ENCODE results near the gene UBR2. TPM values are rescaled to one million over a fixed set of nuclear protein-coding genes. Genes with fewer than 3 reads are reported as not detected.
"Not testable (repeated sequence)": the region's sequence is repeated elsewhere in the genome, so short reads cannot be mapped to it uniquely, and the experiment has no call there.

Gene UBR2
- polyA plus RNA-seq, 4 donors: 9.0 to 24.2 (median 13.0) TPM

GRCh38 chr6:42562788-42563405 is 932 bp upstream of the UBR2 start:
- H3K27me3 ChIP-seq (ENCODE audit: control insufficient read depth in 3 of 3, insufficient read depth in 3 of 3, low read length in 3 of 3): no peaks in the 10 kb centered on the region
- H3K36me3 ChIP-seq (ENCODE audit: control insufficient read depth in 3 of 3, insufficient read depth in 2 of 3, low read depth in 1 of 3, low read length in 3 of 3): peaks cover 0 to 7% (median 0%) of the 10 kb centered on the region in 3 donors
- DNase-seq (no peak), FAIRE-seq (no peak)
- H3K4me3 ChIP-seq (ENCODE audit: low read depth in 1 of 3, low read length in 3 of 3): no peak overlapping the region
- H3K4me1 ChIP-seq (ENCODE audit: control insufficient read depth in 3 of 3, insufficient read depth in 2 of 3, low read depth in 1 of 3, low read length in 2 of 3): peaks cover 0 to 5% (median 3%) of the 10 kb centered on the region in 3 donors
- 43 to 67% (median 51%) methylated on average over 6 of the region's 6 CpGs for WGBS, 3 donors
- no peaks in the 10 kb centered on the region for H3K9me3 ChIP-seq (ENCODE audit: control insufficient read depth in 2 of 2, insufficient read depth in 1 of 2, low read depth in 1 of 2, low read length in 1 of 2)
- H3K27ac ChIP-seq (ENCODE audit: low read depth in 1 of 3, low read length in 2 of 3): no peak overlapping the region

GRCh38 chr6:42564506-42564825 is 637 bp downstream of the UBR2 start:
- FAIRE-seq: no peak
- peaks cover 0 to 9% (median 5%) of the 10 kb centered on the region in 3 donors for H3K4me1 ChIP-seq (ENCODE audit: control insufficient read depth in 3 of 3, insufficient read depth in 2 of 3, low read depth in 1 of 3, low read length in 2 of 3)
- DNase-seq: peak in 1 of 2 donors; percentile 60

GRCh38 chr6:42565823-42566613 is 2.2 kb downstream of the UBR2 start:
- H3K4me3 ChIP-seq (ENCODE audit: low read depth in 1 of 3, low read length in 3 of 3): peak overlapping the region; percentile 84 to 89 (median 86)
- DNase-seq (peak; percentile 32 to 33), FAIRE-seq (no peak)
- peaks cover 0 to 11% (median 0%) of the 10 kb centered on the region in 3 donors for H3K36me3 ChIP-seq (ENCODE audit: control insufficient read depth in 3 of 3, insufficient read depth in 2 of 3, low read depth in 1 of 3, low read length in 3 of 3)
- H3K27me3 ChIP-seq (ENCODE audit: control insufficient read depth in 3 of 3, insufficient read depth in 3 of 3, low read length in 3 of 3): no peaks in the 10 kb centered on the region
- H3K4me1 ChIP-seq (ENCODE audit: control insufficient read depth in 3 of 3, insufficient read depth in 2 of 3, low read depth in 1 of 3, low read length in 2 of 3): peaks cover 0 to 9% (median 5%) of the 10 kb centered on the region in 3 donors
- H3K27ac ChIP-seq (ENCODE audit: low read depth in 1 of 3, low read length in 2 of 3): peak overlapping the region; percentile 84 to 96 (median 93)
- H3K9me3 ChIP-seq (ENCODE audit: control insufficient read depth in 2 of 2, insufficient read depth in 1 of 2, low read depth in 1 of 2, low read length in 1 of 2): no peaks in the 10 kb centered on the region
- 37 to 55% (median 47%) methylated on average over 15 of the region's 15 CpGs for WGBS, 3 donors

More at GRCh38 chr6:42564506-42564825, 637 bp downstream of the UBR2 start:
- Histone ChIP-seq H3K27ac (ENCODE audit: low read depth in 1 of 3, low read length in 2 of 3) (peak overlapping the region; percentile 91 to 96 (median 93)), H3K36me3 (ENCODE audit: control insufficient read depth in 3 of 3, insufficient read depth in 2 of 3, low read depth in 1 of 3, low read length in 3 of 3) (peaks cover 0 to 7% (median 0%) of the 10 kb centered on the region in 3 donors), H3K27me3 (ENCODE audit: control insufficient read depth in 3 of 3, insufficient read depth in 3 of 3, low read length in 3 of 3) (no peaks in the 10 kb centered on the region), H3K4me3 (ENCODE audit: low read depth in 1 of 3, low read length in 3 of 3) (peak overlapping the region; percentile 84 to 89 (median 86)), H3K9me3 (ENCODE audit: control insufficient read depth in 2 of 2, insufficient read depth in 1 of 2, low read depth in 1 of 2, low read length in 1 of 2) (no peaks in the 10 kb centered on the region)
- WGBS, 3 donors: 0 to 1% (median 0%) methylated on average over 10 to 11 of the region's 11 CpGs

- no peak overlapping the region for H3K4me3 ChIP-seq (ENCODE audit: low read depth in 1 of 3, low read length in 3 of 3)
Observed at GRCh38 chr6:42566614-42567208, 2.9 kb downstream of the UBR2 start.

GRCh38 chr6:42567237-42567636 is 3.4 kb downstream of the UBR2 start:
- not testable (repeated sequence) for H3K4me1 ChIP-seq (ENCODE audit: control insufficient read depth in 3 of 3, insufficient read depth in 2 of 3, low read depth in 1 of 3, low read length in 2 of 3); H3K4me3 ChIP-seq (ENCODE audit: low read depth in 1 of 3, low read length in 3 of 3); FAIRE-seq; H3K27ac ChIP-seq (ENCODE audit: low read depth in 1 of 3, low read length in 2 of 3); H3K9me3 ChIP-seq (ENCODE audit: control insufficient read depth in 2 of 2, insufficient read depth in 1 of 2, low read depth in 1 of 2, low read length in 1 of 2); DNase-seq; H3K27me3 ChIP-seq (ENCODE audit: control insufficient read depth in 3 of 3, insufficient read depth in 3 of 3, low read length in 3 of 3)
- WGBS, 3 donors: 58 to 67% (median 63%) methylated on average over 4 of the region's 4 CpGs
- peaks cover 0 to 11% (median 0%) of the 10 kb centered on the region in 3 donors for H3K36me3 ChIP-seq (ENCODE audit: control insufficient read depth in 3 of 3, insufficient read depth in 2 of 3, low read depth in 1 of 3, low read length in 3 of 3)

More at GRCh38 chr6:42566614-42567208, 2.9 kb downstream of the UBR2 start:
- FAIRE-seq: no peak
- Histone ChIP-seq H3K27me3 (ENCODE audit: control insufficient read depth in 3 of 3, insufficient read depth in 3 of 3, low read length in 3 of 3) (no peaks in the 10 kb centered on the region), H3K4me1 (ENCODE audit: control insufficient read depth in 3 of 3, insufficient read depth in 2 of 3, low read depth in 1 of 3, low read length in 2 of 3) (peaks cover 0 to 9% (median 5%) of the 10 kb centered on the region in 3 donors), H3K9me3 (ENCODE audit: control insufficient read depth in 2 of 2, insufficient read depth in 1 of 2, low read depth in 1 of 2, low read length in 1 of 2) (no peaks in the 10 kb centered on the region), H3K36me3 (ENCODE audit: control insufficient read depth in 3 of 3, insufficient read depth in 2 of 3, low read depth in 1 of 3, low read length in 3 of 3) (peaks cover 0 to 11% (median 0%) of the 10 kb centered on the region in 3 donors), H3K27ac (ENCODE audit: low read depth in 1 of 3, low read length in 2 of 3) (no peak overlapping the region)
- DNase-seq: no peak
- WGBS, 3 donors: 77 to 83% (median 81%) methylated on average over 5 of the region's 5 CpGs

GRCh38 chr6:42569102-42570028 is 5.5 kb downstream of the UBR2 start:
- Histone ChIP-seq H3K9me3 (ENCODE audit: control insufficient read depth in 2 of 2, insufficient read depth in 1 of 2, low read depth in 1 of 2, low read length in 1 of 2) (no peaks in the 10 kb centered on the region), H3K4me1 (ENCODE audit: control insufficient read depth in 3 of 3, insufficient read depth in 2 of 3, low read depth in 1 of 3, low read length in 2 of 3) (peaks cover 0 to 5% (median 4%) of the 10 kb centered on the region in 3 donors), H3K4me3 (ENCODE audit: low read depth in 1 of 3, low read length in 3 of 3) (no peak overlapping the region), H3K27ac (ENCODE audit: low read depth in 1 of 3, low read length in 2 of 3) (peak overlapping the region; percentile 39 to 58 (median 48)), H3K27me3 (ENCODE audit: control insufficient read depth in 3 of 3, insufficient read depth in 3 of 3, low read length in 3 of 3) (no peaks in the 10 kb centered on the region), H3K36me3 (ENCODE audit: control insufficient read depth in 3 of 3, insufficient read depth in 2 of 3, low read depth in 1 of 3, low read length in 3 of 3) (peaks cover 0 to 14% (median 4%) of the 10 kb centered on the region in 3 donors)
- peak; percentile 70 for FAIRE-seq
- DNase-seq: peak; percentile 44 to 48

GRCh38 chr6:42571611-42572342 is 7.9 kb downstream of the UBR2 start:
- Histone ChIP-seq H3K27me3 (ENCODE audit: control insufficient read depth in 3 of 3, insufficient read depth in 3 of 3, low read length in 3 of 3) (no peaks in the 10 kb centered on the region), H3K36me3 (ENCODE audit: control insufficient read depth in 3 of 3, insufficient read depth in 2 of 3, low read depth in 1 of 3, low read length in 3 of 3) (peaks cover 6 to 20% (median 8%) of the 10 kb centered on the region in 3 donors), H3K9me3 (ENCODE audit: control insufficient read depth in 2 of 2, insufficient read depth in 1 of 2, low read depth in 1 of 2, low read length in 1 of 2) (no peaks in the 10 kb centered on the region), H3K27ac (ENCODE audit: low read depth in 1 of 3, low read length in 2 of 3) (no peak overlapping the region), H3K4me3 (ENCODE audit: low read depth in 1 of 3, low read length in 3 of 3) (no peak overlapping the region), H3K4me1 (ENCODE audit: control insufficient read depth in 3 of 3, insufficient read depth in 2 of 3, low read depth in 1 of 3, low read length in 2 of 3) (peaks cover 0 to 5% (median 4%) of the 10 kb centered on the region in 3 donors)
- 59 to 75% (median 68%) methylated on average over 7 of the region's 7 CpGs for WGBS, 3 donors
- DNase-seq (no peak), FAIRE-seq (peak; percentile 23)
